ENCODE results near the gene ARPC3. TPM values are rescaled to one million over a fixed set of nuclear protein-coding genes. Genes with fewer than 3 reads are reported as not detected.

Gene ARPC3
- total and polyA plus RNA-seq, 9 of the 15 experiments (the other 6 are each of a cell fraction or from before 2014, with no cell fraction given), result 74.2 to 575 (median 345) TPM

DNA sequence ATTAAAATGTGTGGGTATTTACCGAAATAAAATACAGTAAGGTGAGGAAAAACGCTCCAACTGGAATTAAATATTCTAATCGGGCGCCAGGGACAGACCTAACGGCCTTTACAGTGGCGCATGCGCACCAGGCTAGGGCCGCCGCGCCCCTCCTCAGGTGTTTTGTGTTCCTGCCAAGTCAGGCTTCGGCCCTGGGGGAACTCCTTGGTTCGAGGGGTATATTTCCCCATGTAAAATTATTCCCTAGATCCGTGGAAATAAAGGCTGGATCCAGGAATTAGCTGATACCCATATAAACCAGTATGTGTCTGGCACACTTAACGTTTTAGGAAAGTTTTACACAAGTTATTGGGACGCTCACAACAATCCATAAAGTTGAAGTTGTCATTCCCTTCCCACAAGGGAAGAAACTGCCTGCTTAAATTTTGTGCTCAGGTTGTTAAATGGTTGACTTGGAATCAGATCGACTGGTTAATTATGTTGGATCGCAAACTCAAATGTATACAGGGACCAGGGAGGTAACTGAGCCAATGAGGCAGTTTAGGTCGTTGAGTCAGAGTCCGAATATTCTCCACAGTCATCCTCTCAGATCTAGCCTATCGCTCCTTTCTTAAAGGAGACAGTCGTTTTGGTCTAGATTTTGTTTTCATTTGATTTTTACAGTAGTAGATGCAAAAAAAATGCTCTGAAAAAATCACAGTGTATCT is 46.0 kb downstream of the ARPC3 start (continued):
- TF ChIP-seq, protein P1, sequence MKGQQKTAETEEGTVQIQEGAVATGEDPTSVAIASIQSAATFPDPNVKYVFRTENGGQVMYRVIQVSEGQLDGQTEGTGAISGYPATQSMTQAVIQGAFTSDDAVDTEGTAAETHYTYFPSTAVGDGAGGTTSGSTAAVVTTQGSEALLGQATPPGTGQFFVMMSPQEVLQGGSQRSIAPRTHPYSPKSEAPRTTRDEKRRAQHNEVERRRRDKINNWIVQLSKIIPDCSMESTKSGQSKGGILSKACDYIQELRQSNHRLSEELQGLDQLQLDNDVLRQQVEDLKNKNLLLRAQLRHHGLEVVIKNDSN (CRISPR knock-in tag; IDR thresholded peaks at IDR 0.05), result no peak
- TF ChIP-seq SNRNP70 (optimal IDR thresholded peaks at IDR 0.05; ENCODE audit: low read depth, low read length) (no peak), ESRRA (IDR thresholded peaks at IDR 0.05; ENCODE audit: borderline replicate concordance, low read depth) (no peak), ZBTB17 (CRISPR knock-in tag; IDR thresholded peaks at IDR 0.05) (no peak), ZNF707 (CRISPR knock-in tag; conservative IDR thresholded peaks at IDR 0.05) (no peak), MCM7 (IDR thresholded peaks at IDR 0.05) (no peak), SRSF7 (optimal IDR thresholded peaks at IDR 0.05; ENCODE audit: low read depth, low read length) (no peak), ZNF354B (CRISPR knock-in tag; IDR thresholded peaks at IDR 0.05) (no peak), ZFP36 (IDR thresholded peaks at IDR 0.05; ENCODE audit: low read depth, low read length, partially characterized antibody) (no peak), STAT5A (IDR thresholded peaks at IDR 0.05; ENCODE audit: borderline replicate concordance, low read length) (no peak), MAZ (CRISPR knock-in tag; conservative IDR thresholded peaks at IDR 0.05 in 1 of 2, IDR thresholded peaks at IDR 0.05 in 1 of 2) (peak; percentile 26 to 74; a peak in 2 of 4 replicates), NCOA6 (IDR thresholded peaks at IDR 0.05) (no peak), COPS2 (conservative IDR thresholded peaks at IDR 0.05) (no peak), GABPB2 (CRISPR knock-in tag; conservative IDR thresholded peaks at IDR 0.05) (no peak), RFX7 (CRISPR knock-in tag; IDR thresholded peaks at IDR 0.05) (no peak), GABPB1 (CRISPR knock-in tag; IDR thresholded peaks at IDR 0.05) (peak; percentile 15), MNT (conservative IDR thresholded peaks at IDR 0.05) (no peak), DIDO1 (tag; IDR thresholded peaks at IDR 0.05; ENCODE audit: low read depth) (no peak), CBX8 (IDR thresholded peaks at IDR 0.05; ENCODE audit: borderline replicate concordance, extremely low read depth, low read depth, low read length, poor library complexity, severe bottlenecking) (no peak), ZSCAN32 (CRISPR knock-in tag; IDR thresholded peaks at IDR 0.05) (no peak), ZNF124 (CRISPR knock-in tag; IDR thresholded peaks at IDR 0.05) (no peak), ZNF175 (CRISPR knock-in tag; IDR thresholded peaks at IDR 0.05; ENCODE audit: low read depth) (0 out of 2 replicates have a peak, but pooled peaks have one; percentile 63), HSF4 (CRISPR knock-in tag; IDR thresholded peaks at IDR 0.05; ENCODE audit: borderline replicate concordance) (no peak), ZNF75A (CRISPR knock-in tag; IDR thresholded peaks at IDR 0.05) (no peak), ETV6 (IDR thresholded peaks at IDR 0.05; ENCODE audit: borderline replicate concordance in 1 of 2, low read depth in 2 of 2, low read length in 1 of 2) (no peak), ETV6 (CRISPR knock-in tag; IDR thresholded peaks at IDR 0.05; ENCODE audit: borderline replicate concordance) (no peak)
- TF ChIP-seq, protein P2, sequence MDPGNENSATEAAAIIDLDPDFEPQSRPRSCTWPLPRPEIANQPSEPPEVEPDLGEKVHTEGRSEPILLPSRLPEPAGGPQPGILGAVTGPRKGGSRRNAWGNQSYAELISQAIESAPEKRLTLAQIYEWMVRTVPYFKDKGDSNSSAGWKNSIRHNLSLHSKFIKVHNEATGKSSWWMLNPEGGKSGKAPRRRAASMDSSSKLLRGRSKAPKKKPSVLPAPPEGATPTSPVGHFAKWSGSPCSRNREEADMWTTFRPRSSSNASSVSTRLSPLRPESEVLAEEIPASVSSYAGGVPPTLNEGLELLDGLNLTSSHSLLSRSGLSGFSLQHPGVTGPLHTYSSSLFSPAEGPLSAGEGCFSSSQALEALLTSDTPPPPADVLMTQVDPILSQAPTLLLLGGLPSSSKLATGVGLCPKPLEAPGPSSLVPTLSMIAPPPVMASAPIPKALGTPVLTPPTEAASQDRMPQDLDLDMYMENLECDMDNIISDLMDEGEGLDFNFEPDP (CRISPR knock-in tag; IDR thresholded peaks at IDR 0.05), result no peak
